Osteoblast (primary cell): ENCODE results near the gene DPYSL5. TPM values are rescaled to one million over a fixed set of nuclear protein-coding genes. Genes with fewer than 3 reads are reported as not detected.

Source experiments
- DNase-seq: peaks from one replicate; pipeline ENCODE4 v3.0.0; 2011; ENCODE audit warnings: low spot score, mixed read lengths; ENCODE audit not compliant: insufficient read length; ENCODE audit errors: missing footprints
- H2AFZ ChIP-seq: 2 replicates; pipeline ENCODE4 v1.6.0; 2011; ENCODE audit warnings: mild to moderate bottlenecking, low read length
- H3K27ac ChIP-seq: 2 replicates; pipeline ENCODE4 v1.5.1; 2011; ENCODE audit warnings: mild to moderate bottlenecking, low read depth, low read length, moderate library complexity
- H3K27me3 ChIP-seq: 2 replicates; pipeline ENCODE4 v1.6.0; 2012; ENCODE audit warnings: mild to moderate bottlenecking, control low read depth, inconsistent platforms, low read length, moderate library complexity; ENCODE audit not compliant: insufficient read depth
- H3K36me3 ChIP-seq: 2 replicates; pipeline ENCODE4 v1.5.1; 2011; ENCODE audit warnings: mild to moderate bottlenecking, low read length, control low read depth, moderate library complexity; ENCODE audit not compliant: insufficient read depth
- H3K4me1 ChIP-seq: 2 replicates; pipeline ENCODE4 v1.5.1; 2011; ENCODE audit warnings: mild to moderate bottlenecking, low read length, control low read depth, moderate library complexity; ENCODE audit not compliant: insufficient read depth
- H3K4me2 ChIP-seq: 2 replicates; pipeline ENCODE4 v1.6.0; 2011; ENCODE audit warnings: mild to moderate bottlenecking, low read length; ENCODE audit not compliant: insufficient read depth
- H3K4me3 ChIP-seq: fragments of 200-600 bp; sonication (generic); 3 replicates; pipeline ENCODE4 v1.5.1; 2012; ENCODE audit warnings: mild to moderate bottlenecking, low read length, inconsistent platforms; ENCODE audit not compliant: insufficient read depth
- H3K79me2 ChIP-seq: 2 replicates; pipeline ENCODE4 v1.6.0; 2012; ENCODE audit warnings: mild to moderate bottlenecking, low read length, control low read depth, inconsistent platforms; ENCODE audit not compliant: insufficient read depth
- H3K9me3 ChIP-seq: 2 replicates; pipeline ENCODE4 v1.5.1; 2011; ENCODE audit warnings: low read depth, low read length, control low read depth
- H4K20me1 ChIP-seq: 2 replicates; pipeline ENCODE4 v1.6.0; 2012; ENCODE audit warnings: mild to moderate bottlenecking, low read length, control low read depth; ENCODE audit not compliant: insufficient read depth
- CTCF ChIP-seq: IDR thresholded peaks from 2 replicates; pipeline ENCODE4 v1.5.1; 2011; ENCODE audit warnings: mild to moderate bottlenecking, low read depth, low read length, moderate library complexity; ENCODE audit errors: extremely low read depth
- total RNA-seq: library from RNA; depleted of rRNA; stranded (reverse); fragments of >200 nt; gene quantifications from 2 replicates; pipeline ENCODE4 v1.2.3, GENCODE V29; 2012

Gene DPYSL5
- total RNA-seq, 1 donor = not detected

DNA sequence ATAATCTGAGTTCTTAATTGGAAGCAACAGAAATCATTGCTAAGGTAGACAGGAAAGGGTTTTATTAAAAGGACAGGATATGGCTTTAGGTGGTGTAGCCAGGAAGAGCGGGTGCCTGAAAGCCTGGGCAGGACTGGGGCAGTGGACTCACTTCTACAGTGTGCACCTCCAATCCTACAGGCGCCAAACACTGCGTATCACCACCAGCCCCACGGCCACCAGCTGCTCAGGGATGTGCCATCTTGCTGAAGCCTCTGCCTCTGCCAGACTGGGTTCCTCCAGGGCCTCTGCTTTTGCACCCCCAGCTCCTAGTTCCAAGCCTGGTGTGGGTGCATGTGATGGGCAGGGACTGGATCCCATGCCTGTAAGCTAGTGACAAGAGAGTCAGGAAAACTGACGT lies 29.7 kb upstream of the DPYSL5 start:
- no peaks in the 10 kb centered on the region for H3K36me3 ChIP-seq

GRCh38 chr2:26818972-26819371 lies 29.0 kb upstream of the DPYSL5 start:
- Histone ChIP-seq H3K9me3 (no peaks in the 10 kb centered on the region), H3K79me2 (no peaks in the 10 kb centered on the region), H3K27me3 (peaks cover 18% of the 10 kb centered on the region), H3K4me2 (no peak overlapping the region), H2AFZ (no peak overlapping the region), H3K36me3 (no peaks in the 10 kb centered on the region), H3K27ac (no peak overlapping the region), H4K20me1 (no peaks in the 10 kb centered on the region), H3K4me1 (no peaks in the 10 kb centered on the region), H3K4me3 (no peak overlapping the region)
- TF ChIP-seq CTCF = no peak
- no peak for DNase-seq

More for the DNA sequence above, 29.7 kb upstream of the DPYSL5 start:
- no peak overlapping the region for H2AFZ ChIP-seq
- no peak overlapping the region for H3K27ac ChIP-seq
- TF ChIP-seq CTCF = no peak
- H4K20me1 ChIP-seq = no peaks in the 10 kb centered on the region
- H3K4me2 ChIP-seq = no peak overlapping the region
- no peak for DNase-seq
- H3K27me3 ChIP-seq = peaks cover 18% of the 10 kb centered on the region
- H3K4me3 ChIP-seq = no peak overlapping the region
- H3K4me1 ChIP-seq = no peaks in the 10 kb centered on the region
- H3K9me3 ChIP-seq = no peaks in the 10 kb centered on the region
- no peaks in the 10 kb centered on the region for H3K79me2 ChIP-seq

DNA sequence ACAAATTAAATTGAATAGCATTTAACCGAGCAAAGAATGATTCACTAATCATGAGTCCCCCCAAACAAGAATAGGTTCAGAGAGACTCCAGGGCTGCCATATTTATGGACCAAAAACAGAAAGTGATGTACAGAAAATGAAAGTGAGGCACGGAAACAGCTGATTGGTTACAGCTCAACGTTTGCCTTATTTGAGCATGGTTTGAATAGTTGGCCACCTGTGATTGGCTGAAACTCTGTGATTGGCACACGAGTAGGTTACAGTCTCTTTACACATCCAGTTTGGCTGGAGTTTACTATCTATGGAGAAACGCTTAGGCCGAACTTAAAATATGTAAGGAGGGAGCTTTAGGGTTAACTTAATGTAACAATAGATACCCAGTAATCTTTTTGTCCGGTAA lies 27.0 kb upstream of the DPYSL5 start:
- no peak for TF ChIP-seq CTCF
- H2AFZ ChIP-seq = no peak overlapping the region
- H3K79me2 ChIP-seq = no peaks in the 10 kb centered on the region
- H3K27me3 ChIP-seq = peaks cover 18% of the 10 kb centered on the region
- DNase-seq = no peak
- no peak overlapping the region for H3K27ac ChIP-seq
- no peaks in the 10 kb centered on the region for H3K36me3 ChIP-seq
- no peak overlapping the region for H3K4me2 ChIP-seq
- H3K4me1 ChIP-seq = no peaks in the 10 kb centered on the region
- H3K4me3 ChIP-seq = no peak overlapping the region
- no peaks in the 10 kb centered on the region for H3K9me3 ChIP-seq
- H4K20me1 ChIP-seq = no peaks in the 10 kb centered on the region

DNA sequence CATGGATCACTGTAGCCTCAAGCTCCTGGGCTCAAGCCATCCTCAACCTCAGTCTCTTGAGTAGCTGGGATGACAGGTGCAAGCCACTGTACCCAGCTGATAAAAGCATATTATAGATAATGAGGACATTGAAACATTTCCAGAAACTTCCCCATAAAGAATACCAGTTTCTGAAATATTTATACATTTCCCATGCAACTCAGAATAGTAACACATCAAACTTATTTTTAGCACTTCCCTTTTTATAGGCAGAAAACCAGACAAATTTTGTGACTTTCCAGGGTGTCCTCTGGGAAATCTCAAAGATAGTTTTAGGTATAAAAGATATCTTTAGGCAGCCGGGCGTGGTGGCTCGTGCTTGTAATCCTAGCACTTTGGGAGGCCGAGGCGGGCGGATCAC lies 25.1 kb upstream of the DPYSL5 start:
- Histone ChIP-seq H3K9me3 (no peaks in the 10 kb centered on the region), H4K20me1 (no peaks in the 10 kb centered on the region), H3K4me1 (no peaks in the 10 kb centered on the region), H3K79me2 (no peaks in the 10 kb centered on the region), H3K4me3 (no peak overlapping the region), H3K36me3 (no peaks in the 10 kb centered on the region), H3K27ac (no peak overlapping the region), H3K27me3 (peaks cover 16% of the 10 kb centered on the region), H3K4me2 (no peak overlapping the region), H2AFZ (no peak overlapping the region)
- TF ChIP-seq CTCF = no peak
- no peak for DNase-seq
